ENCODE results near the gene NAT14.
"Not testable (repeated sequence)": the region's sequence is repeated elsewhere in the genome, so short reads cannot be mapped to it uniquely, and the experiment has no call there.

Gene NAT14

GRCh38 chr19:55486043-55486970, 1.3 kb downstream of the NAT14 start:
- no peak for DNase-seq (ENCODE audit: low read depth in 2 of 2, low spot score in 1 of 2)

GRCh38 chr19:55486971-55487923, 2.3 kb downstream of the NAT14 start:
- DNase-seq (ENCODE audit: low read depth in 2 of 2, low spot score in 1 of 2): no peak

- DNase-seq (ENCODE audit: low read depth in 2 of 2, low spot score in 1 of 2): no peak
Observed at GRCh38 chr19:55487924-55488687, 3.1 kb downstream of the NAT14 start, which contains the start of gene SSC5D. TSS of gene SSC5D (plus strand) at chr19:55488436. CDS start at chr19:55488590, 154 bp downstream.

- no peak for DNase-seq (ENCODE audit: low read depth in 2 of 2, low spot score in 1 of 2)
Observed at GRCh38 chr19:55488986-55489710, 4.2 kb downstream of the NAT14 start.

- no peak for DNase-seq (ENCODE audit: low read depth in 2 of 2, low spot score in 1 of 2)
Observed at GRCh38 chr19:55489711-55490477, 4.9 kb downstream of the NAT14 start.

- DNase-seq (ENCODE audit: low read depth in 2 of 2, low spot score in 1 of 2): no peak
Observed at GRCh38 chr19:55490478-55491432, 5.8 kb downstream of the NAT14 start.

GRCh38 chr19:55491546-55492360, 6.8 kb downstream of the NAT14 start:
- DNase-seq (ENCODE audit: low read depth in 2 of 2, low spot score in 1 of 2): no peak

- DNase-seq (ENCODE audit: low read depth in 2 of 2, low spot score in 1 of 2): no peak
Observed at GRCh38 chr19:55492362-55492944, 7.5 kb downstream of the NAT14 start.

GRCh38 chr19:55493052-55493644, 8.2 kb downstream of the NAT14 start:
- no peak for DNase-seq (ENCODE audit: low read depth in 2 of 2, low spot score in 1 of 2)

- no peak for DNase-seq (ENCODE audit: low read depth in 2 of 2, low spot score in 1 of 2)
Observed at GRCh38 chr19:55493645-55494171, 8.7 kb downstream of the NAT14 start.

GRCh38 chr19:55494172-55494761, 9.3 kb downstream of the NAT14 start:
- no peak for DNase-seq (ENCODE audit: low read depth in 2 of 2, low spot score in 1 of 2)

- DNase-seq (ENCODE audit: low read depth in 2 of 2, low spot score in 1 of 2): no peak
Observed at GRCh38 chr19:55495646-55496349, 10.8 kb downstream of the NAT14 start.

GRCh38 chr19:55496820-55497219, 11.8 kb downstream of the NAT14 start:
- not testable (repeated sequence) for DNase-seq (ENCODE audit: low read depth in 2 of 2, low spot score in 1 of 2)

- DNase-seq (ENCODE audit: low read depth in 2 of 2, low spot score in 1 of 2): no peak
Observed at GRCh38 chr19:55497763-55498162, 12.8 kb downstream of the NAT14 start.

GRCh38 chr19:55498246-55498840, 13.4 kb downstream of the NAT14 start:
- no peak for DNase-seq (ENCODE audit: low read depth in 2 of 2, low spot score in 1 of 2)
